H1 (cell line): ENCODE data around the gene MPV17. TPM values are rescaled to one million over a fixed set of nuclear protein-coding genes. Genes with fewer than 3 reads are reported as not detected.

Source experiments
- CTCF ChIA-PET: fragments of 300-600 bp; sonication (Branson Sonifier 250); formaldehyde crosslinking; loops from one replicate; lab custom pipeline; 2021; ENCODE audit not compliant: partially characterized antibody; lab: Charles Lee
- POLR2A ChIA-PET: fragments of 300-600 bp; sonication (Branson Sonifier 250); formaldehyde crosslinking; loops from one replicate; lab custom pipeline; 2021; ENCODE audit warnings: inconsistent platforms; ENCODE audit not compliant: partially characterized antibody; lab: Charles Lee
- DNase-seq, 2 experiments: peaks; one replicate each; pipeline versions ENCODE4 v3.0.0 to v3.0.0-alpha.2; 2010 to 2022; ENCODE audit warnings: low spot score in 2 of 2, low read depth in 1 of 2, mixed read lengths in 1 of 2
- FAIRE-seq: peaks from 2 replicates; lab custom pipeline; 2011; peaks lifted over from hg19 to GRCh38; lab: Jason Lieb, UNC
- H2AFZ ChIP-seq: 2 replicates; pipeline ENCODE4 v1.8.1; 2012; ENCODE audit warnings: low read length, inconsistent platforms
- H2AK5ac ChIP-seq: 2 replicates; pipeline ENCODE4 v1.6.1; 2013; ENCODE audit warnings: low read depth, low read length
- H2BK120ac ChIP-seq: replicated peaks from 2 replicates; pipeline ENCODE3; 2013; ENCODE audit warnings: low read depth, low read length, inconsistent platforms
- H2BK12ac ChIP-seq: 2 replicates; pipeline ENCODE4 v1.6.1; 2013; ENCODE audit warnings: low read depth, low read length
- H2BK15ac ChIP-seq: 2 replicates; pipeline ENCODE4 v1.6.1; 2013; ENCODE audit warnings: low read length
- H2BK20ac ChIP-seq: 2 replicates; pipeline ENCODE4 v1.6.1; 2013; ENCODE audit warnings: low read length
- H2BK5ac ChIP-seq: 2 replicates; pipeline ENCODE4 v1.6.1; 2013; ENCODE audit warnings: low read depth, low read length
- H3K14ac ChIP-seq: 2 replicates; pipeline ENCODE4 v1.6.1; 2013; ENCODE audit warnings: inconsistent platforms; ENCODE audit not compliant: insufficient read length
- H3K18ac ChIP-seq: 2 replicates; pipeline ENCODE4 v1.6.1; 2013; ENCODE audit warnings: low read length; ENCODE audit errors: extremely low read depth
- H3K23ac ChIP-seq: 2 replicates; pipeline ENCODE4 v1.6.1; 2013; ENCODE audit warnings: inconsistent platforms; ENCODE audit not compliant: insufficient read length
- H3K23me2 ChIP-seq: 2 replicates; pipeline ENCODE4 v1.6.1; 2013; ENCODE audit warnings: low read depth, low read length
- H3K27ac ChIP-seq: 2 replicates; pipeline ENCODE4 v1.6.1; 2011; ENCODE audit warnings: low read depth, low read length, inconsistent platforms
- H3K27me3 ChIP-seq, 4 experiments: replicated peaks in 1 of 4; 1 replicate in 1 of 4; 2 replicates in 3 of 4; pipeline versions ENCODE4 v1.6.1 to v1.8.1; 2011 to 2013; ENCODE audit warnings: low read length in 3 of 4, mild to moderate bottlenecking in 3 of 4, inconsistent platforms in 2 of 4, mixed read lengths in 2 of 4, moderate library complexity in 1 of 4; ENCODE audit not compliant: control insufficient read depth in 3 of 4, insufficient read depth in 3 of 4; ENCODE audit errors: extremely low read depth in 1 of 4
- H3K36me3 ChIP-seq, 4 experiments: 2 replicates each; pipeline versions ENCODE4 v1.6.1 to v1.8.1; 2011 to 2013; ENCODE audit warnings: mild to moderate bottlenecking in 4 of 4, low read length in 3 of 4, moderate library complexity in 2 of 4, control low read depth in 1 of 4, inconsistent platforms in 1 of 4; ENCODE audit not compliant: insufficient read depth in 4 of 4, control insufficient read depth in 2 of 4
- H3K4ac ChIP-seq: replicated peaks from 2 replicates; pipeline ENCODE3; 2013; ENCODE audit warnings: low read length, low read depth, mixed read lengths, inconsistent platforms; ENCODE audit not compliant: insufficient read length
- H3K4me1 ChIP-seq, 4 experiments: replicated peaks in 1 of 4; 1 replicate in 1 of 4; 2 replicates in 3 of 4; pipeline versions ENCODE4 v1.6.1 to v1.8.1; 2011 to 2013; ENCODE audit warnings: low read length in 3 of 4, inconsistent platforms in 2 of 4, mixed read lengths in 1 of 4; ENCODE audit not compliant: insufficient read depth in 4 of 4, control insufficient read depth in 3 of 4
- H3K4me2 ChIP-seq, 2 experiments: 2 replicates each; pipeline versions ENCODE4 v1.6.1 to v1.8.1; 2011 to 2013; ENCODE audit warnings: low read depth in 2 of 2, low read length in 2 of 2, control low read depth in 1 of 2, inconsistent platforms in 1 of 2, mild to moderate bottlenecking in 1 of 2; ENCODE audit not compliant: insufficient read depth in 1 of 2
- H3K4me3 ChIP-seq, 4 experiments: fragments of 200-600, 300-600 bp in 1 of 4; sonication (generic), shearing (Covaris generic), sonication (Bioruptor Twin) in 1 of 4; 2 replicates each; pipeline versions ENCODE4 v1.5.1 to v1.8.1; 2011 to 2016; ENCODE audit warnings: low read length in 4 of 4, low read depth in 3 of 4, control low read depth in 2 of 4, inconsistent platforms in 2 of 4, mild to moderate bottlenecking in 2 of 4, mixed read lengths in 1 of 4, moderate library complexity in 1 of 4; ENCODE audit not compliant: insufficient read depth in 2 of 4; ENCODE audit errors: extremely low read depth in 1 of 4
- H3K56ac ChIP-seq: replicated peaks from 2 replicates; pipeline ENCODE3; 2013; ENCODE audit warnings: low read depth, mild to moderate bottlenecking, mixed read lengths, low read length, inconsistent platforms; ENCODE audit not compliant: insufficient read length
- H3K79me1 ChIP-seq: 2 replicates; pipeline ENCODE4 v1.6.1; 2013; ENCODE audit warnings: low read depth, low read length, control low read depth
- H3K79me2 ChIP-seq, 2 experiments: 2 replicates each; pipeline versions ENCODE4 v1.6.1 to v1.8.1; 2012 to 2013; ENCODE audit warnings: low read length in 2 of 2, mild to moderate bottlenecking in 2 of 2, inconsistent platforms in 1 of 2; ENCODE audit not compliant: insufficient read depth in 2 of 2, control insufficient read depth in 1 of 2
- H3K9ac ChIP-seq, 4 experiments: replicated peaks in 1 of 4; 1 replicate in 1 of 4; 2 replicates in 3 of 4; pipeline versions ENCODE4 v1.6.1 to v1.8.1; 2011 to 2013; ENCODE audit warnings: low read depth in 3 of 4, low read length in 3 of 4, control low read depth in 2 of 4, mild to moderate bottlenecking in 2 of 4, moderate library complexity in 2 of 4, inconsistent platforms in 1 of 4; ENCODE audit errors: extremely low read depth in 1 of 4
- H3K9me3 ChIP-seq, 2 experiments: 2 replicates each; pipeline versions ENCODE4 v1.6.1 to v1.8.1; 2012 to 2013; ENCODE audit warnings: mild to moderate bottlenecking in 2 of 2, moderate library complexity in 2 of 2, control low read depth in 1 of 2, inconsistent platforms in 1 of 2, low read depth in 1 of 2, low read length in 1 of 2, mixed read lengths in 1 of 2; ENCODE audit not compliant: insufficient read depth in 2 of 2
- H4K20me1 ChIP-seq, 2 experiments: replicated peaks in 1 of 2; 2 replicates each; pipeline versions ENCODE3 to v1.8.1; 2011 to 2013; ENCODE audit warnings: inconsistent platforms in 2 of 2, low read length in 2 of 2, mild to moderate bottlenecking in 1 of 2; ENCODE audit not compliant: insufficient read depth in 2 of 2, control insufficient read depth in 1 of 2
- H4K5ac ChIP-seq: 2 replicates; pipeline ENCODE4 v1.6.1; 2013; ENCODE audit warnings: low read length, low read depth, mixed read lengths, inconsistent platforms; ENCODE audit not compliant: insufficient read length
- H4K8ac ChIP-seq: 2 replicates; pipeline ENCODE4 v1.8.0; 2013; ENCODE audit warnings: mild to moderate bottlenecking, moderate library complexity, low read length, inconsistent platforms; ENCODE audit not compliant: insufficient read depth; ENCODE audit errors: extremely low read depth
- H4K91ac ChIP-seq: replicated peaks from 2 replicates; pipeline ENCODE3; 2013; ENCODE audit warnings: low read length, mixed read lengths, inconsistent platforms; ENCODE audit not compliant: insufficient read length
- JUND ChIP-seq: IDR thresholded peaks from 2 replicates; pipeline ENCODE4 v1.6.1; 2011; ENCODE audit warnings: mild to moderate bottlenecking, improper control_type of control experiment, low read length
- KDM1A ChIP-seq: fragments of 200-600, 300-600 bp; sonication (generic); IDR thresholded peaks from 2 replicates; pipeline ENCODE4 v1.7.1; 2016; ENCODE audit warnings: mild to moderate bottlenecking, low read length, borderline replicate concordance
- KDM5A ChIP-seq: fragments of 200-600 bp; IDR thresholded peaks from 2 replicates; pipeline ENCODE4 v1.7.1; 2012; ENCODE audit warnings: mild to moderate bottlenecking, low read length, inconsistent platforms, mixed read lengths
- NANOG ChIP-seq: IDR thresholded peaks from 2 replicates; pipeline ENCODE4 v1.6.1; 2011; ENCODE audit warnings: low read length, low read depth, mild to moderate bottlenecking, inconsistent platforms; ENCODE audit not compliant: insufficient read depth, poor library complexity, severe bottlenecking
- PHF8 ChIP-seq: fragments of 200-600 bp; sonication (generic); conservative IDR thresholded peaks from 2 replicates; pipeline ENCODE4 v1.7.1; 2012; ENCODE audit warnings: low read depth, mild to moderate bottlenecking, inconsistent platforms, low read length, moderate library complexity
- POU5F1 ChIP-seq: IDR thresholded peaks from 2 replicates; pipeline ENCODE4 v1.6.1; 2011; ENCODE audit warnings: low read depth, mild to moderate bottlenecking, low read length, moderate library complexity
- SP2 ChIP-seq: IDR thresholded peaks from 2 replicates; pipeline ENCODE4 v1.6.1; 2012; ENCODE audit warnings: mild to moderate bottlenecking, low read length, inconsistent platforms
- SRF ChIP-seq: IDR thresholded peaks from 2 replicates; pipeline ENCODE4 v1.6.1; 2011; ENCODE audit warnings: mild to moderate bottlenecking, low read depth, low read length, moderate library complexity
- TEAD4 ChIP-seq: IDR thresholded peaks from 2 replicates; pipeline ENCODE4 v1.6.1; 2012; ENCODE audit warnings: low read depth, low read length, inconsistent platforms, mixed read lengths
- USF2 ChIP-seq: IDR thresholded peaks from 2 replicates; pipeline ENCODE4 v1.6.1; 2011; ENCODE audit warnings: low read length, improper control_type of control experiment
- WGBS, 2 experiments: shearing (Covaris generic) in 1 of 2; methylation state at CpG; one replicate each; pipeline versions ENCODE4 v1.1.6 to v1.1.7; 2013 to 2015; ENCODE audit warnings: low lambda C conversion rate in 2 of 2, mixed read lengths in 2 of 2, inconsistent platforms in 1 of 2, low coverage in 1 of 2, missing lambda C conversion rate in 1 of 2; ENCODE audit not compliant: insufficient replicate concordance in 2 of 2, insufficient coverage in 1 of 2, insufficient read length in 1 of 2; ENCODE audit errors: extremely low coverage in 1 of 2, missing lambda C conversion rate in 1 of 2; 5-methylcytosine and 5-hydroxymethylcytosine counted together
- polyA plus RNA-seq, 7 experiments: library from polyadenylated mRNA; depleted of rRNA in 3 of 7; stranded (reverse) in 5 of 7; unstranded in 2 of 7; fragments of >200 nt in 5 of 7; fragments of 200-250 nt in 2 of 7; gene quantifications; 1 replicate in 5 of 7; 2 replicates in 1 of 7; 4 replicates in 1 of 7; pipeline versions ENCODE4 v1.2.1 to v1.2.3, GENCODE V29; 2011 to 2013; ENCODE audit warnings: missing spikeins in 2 of 7, mixed read lengths in 2 of 7
- total RNA-seq: library from RNA; stranded (reverse); fragmentation: NEBNext Ultra II Directional; extraction: Animal tissue kit (Norgen Biotek cat#: 25700); gene quantifications from 2 replicates; pipeline ENCODE4 v1.2.1, GENCODE V29; 2021

The MPV17 gene
- total and polyA plus RNA-seq, 2 of the 8 experiments (the other 6 are each of a cell fraction or from before 2014, with no cell fraction given) = 45.2 to 181 TPM

- no peak overlapping the region for H3K14ac ChIP-seq
- H3K79me1 ChIP-seq = no peaks in the 10 kb centered on the region; the same call in 1 of the 2 replicates
- no peak overlapping the region for H3K4me3 ChIP-seq
- no peak overlapping the region for H4K91ac ChIP-seq
- H3K4me1 ChIP-seq = peaks cover 0 to 6% (median 4%) of the 10 kb centered on the region in 4 experiments; a peak in 4 of 7 replicates
- H3K9ac ChIP-seq = no peak overlapping the region
- TF ChIP-seq KDM5A (no peak), NANOG (no peak), POU5F1 (no peak), PHF8 (no peak), USF2 (no peak), KDM1A (no peak), TEAD4 (no peak), SP2 (no peak), SRF (no peak), JUND (no peak)
- ChIA-PET POLR2A (interaction anchor here (1.1 to 9.5 kb wide), 10 partner anchors 9 to 69 kb away, joined by 3 to 135 read pairs (median 9); partner anchors contain the start of genes EIF2B4, MPV17, PPM1G and SNX17), CTCF (interaction anchor here (0.9 to 2.5 kb wide), 3 partner anchors 11 to 78 kb away, joined by 3 to 8 read pairs (median 3); no protein-coding TSS in a partner anchor)
- H2AFZ ChIP-seq = no peak overlapping the region
- DNase-seq (no peak), FAIRE-seq (no peak)
- H2BK15ac ChIP-seq = no peak overlapping the region
- H3K56ac ChIP-seq = no peak overlapping the region
- no peak overlapping the region for H2BK120ac ChIP-seq
- H3K36me3 ChIP-seq = peaks cover 0 to 5% (median 3%) of the 10 kb centered on the region in 4 experiments; a peak in 3 of 8 replicates
- H3K27me3 ChIP-seq = no peaks in the 10 kb centered on the region
- H2BK12ac ChIP-seq = no peak overlapping the region
- H3K23me2 ChIP-seq = no peaks in the 10 kb centered on the region
- H3K4me2 ChIP-seq = no peak overlapping the region
- no peak overlapping the region for H2AK5ac ChIP-seq
- H3K79me2 ChIP-seq = peaks cover 13 to 88% of the 10 kb centered on the region in 2 experiments; a peak in 3 of 4 replicates
- no peak overlapping the region for H3K27ac ChIP-seq
- 93% methylated on average over 6 of the region's 6 CpGs; no CpG with 5 or more reads in 1 of the 2 experiments for WGBS, 2 experiments
- H4K5ac ChIP-seq = no peak overlapping the region
- H4K20me1 ChIP-seq = peaks cover 3 to 4% of the 10 kb centered on the region in 2 experiments
- no peak overlapping the region for H2BK5ac ChIP-seq
- no peak overlapping the region for H3K4ac ChIP-seq
- no peak overlapping the region for H4K8ac ChIP-seq
- no peak overlapping the region for H3K23ac ChIP-seq
- no peaks in the 10 kb centered on the region for H3K9me3 ChIP-seq
- no peak overlapping the region for H3K18ac ChIP-seq
- no peak overlapping the region for H2BK20ac ChIP-seq
These were observed 29.1 kb upstream of the MPV17 start for GRCh38 chr2:27351802-27352598.
